SIG-M5 treated with dmso at 0.1 percent for 504 hours (cell line): ENCODE results near the gene SNED1.
A peak's percentile ranks its signal among the peaks of the same experiment; 100 is the strongest.
"Not testable (repeated sequence)": the region's sequence is repeated elsewhere in the genome, so short reads cannot be mapped to it uniquely, and the experiment has no call there.

Experiments
- DNase-seq: peaks from one replicate; lab custom pipeline; 2025; ENCODE audit not compliant: unreplicated experiment; lab: John Stamatoyannopoulos, UW

The SNED1 gene

GRCh38 chr2:241081643-241082340 lies 83.4 kb downstream of the SNED1 start:
- no peak for DNase-seq

- no peak for DNase-seq
Measured at GRCh38 chr2:241082341-241083090, 84.1 kb downstream of the SNED1 start.

GRCh38 chr2:241083091-241083415 lies 84.6 kb downstream of the SNED1 start:
- no peak for DNase-seq

DNA sequence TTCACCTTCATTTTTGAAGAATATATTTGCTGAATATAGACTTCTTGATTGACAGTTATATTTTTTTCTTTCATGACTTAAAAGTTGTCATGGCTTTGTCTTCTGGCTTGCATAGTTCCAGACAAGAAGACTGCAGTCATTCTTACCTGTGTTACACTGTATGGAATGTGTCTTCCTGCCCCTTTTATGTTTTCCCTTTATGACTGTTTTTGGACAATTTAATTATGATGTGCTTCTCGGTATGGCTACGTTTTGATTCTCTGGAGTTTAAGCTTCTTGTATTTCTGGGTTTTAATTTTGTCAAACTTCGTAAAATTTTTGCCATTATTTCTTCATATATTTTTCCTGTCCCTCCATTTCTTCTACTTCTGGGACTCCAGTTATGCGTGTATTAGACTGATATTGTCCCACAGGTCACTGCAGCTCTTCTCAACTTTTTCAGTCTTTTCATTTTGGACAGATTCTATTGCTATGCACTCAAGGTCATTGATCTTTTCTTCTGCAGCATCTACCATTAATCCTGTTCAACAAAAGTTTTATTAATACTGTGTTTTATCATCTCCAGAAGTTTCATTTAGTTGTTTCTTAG lies 86.5 kb downstream of the SNED1 start:
- DNase-seq, result no peak

GRCh38 chr2:241087420-241088268 lies 89.2 kb downstream of the SNED1 start:
- DNase-seq, result no peak

DNA sequence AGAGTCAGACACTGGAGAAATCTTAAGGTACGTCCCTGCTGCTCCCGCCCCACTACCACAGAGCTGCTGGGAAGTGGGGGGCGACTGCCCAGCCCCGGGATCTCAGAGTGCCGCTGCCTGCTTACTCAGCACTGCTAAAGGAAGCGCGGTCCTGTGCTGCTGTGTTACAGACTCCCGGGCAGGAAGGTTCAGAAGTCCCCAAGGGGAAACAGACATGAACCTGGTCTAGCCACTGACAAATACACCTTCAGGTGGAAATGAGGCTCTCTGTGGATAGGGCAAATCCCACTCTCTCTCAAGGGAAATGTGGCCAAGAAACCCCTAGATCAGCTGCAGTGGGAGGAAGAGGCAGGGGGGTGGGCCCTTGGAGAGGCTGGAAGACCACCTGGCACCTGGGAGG lies 90.0 kb downstream of the SNED1 start:
- no peak for DNase-seq

GRCh38 chr2:241088791-241089732 lies 90.6 kb downstream of the SNED1 start:
- DNase-seq, result no peak

DNA sequence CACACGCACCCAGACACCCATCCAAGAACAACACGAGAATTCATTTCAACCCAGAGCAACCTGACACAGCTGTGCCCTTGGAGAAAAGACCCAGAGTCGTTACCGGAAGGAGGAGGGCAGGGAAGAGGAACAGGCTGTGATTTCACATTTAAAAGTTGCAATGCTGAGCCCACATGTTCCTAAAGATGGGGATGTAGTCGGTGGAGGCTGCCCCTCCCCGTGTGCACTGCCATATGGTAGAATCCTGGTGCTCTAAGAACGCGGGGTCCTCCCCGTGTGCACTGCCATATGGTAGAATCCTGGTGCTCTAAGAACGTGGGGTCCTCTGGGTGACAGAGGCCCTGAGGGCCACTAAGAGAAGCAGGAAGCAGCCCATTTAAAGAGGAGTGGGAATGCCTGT lies 92.8 kb downstream of the SNED1 start:
- DNase-seq, result no peak

- DNase-seq, result no peak
Measured at GRCh38 chr2:241091734-241092445, 93.5 kb downstream of the SNED1 start.

- no peak for DNase-seq
Measured at GRCh38 chr2:241092677-241093076, 94.3 kb downstream of the SNED1 start.

- DNase-seq, result not testable (repeated sequence)
Measured at GRCh38 chr2:241093133-241093781, 94.8 kb downstream of the SNED1 start.

DNA sequence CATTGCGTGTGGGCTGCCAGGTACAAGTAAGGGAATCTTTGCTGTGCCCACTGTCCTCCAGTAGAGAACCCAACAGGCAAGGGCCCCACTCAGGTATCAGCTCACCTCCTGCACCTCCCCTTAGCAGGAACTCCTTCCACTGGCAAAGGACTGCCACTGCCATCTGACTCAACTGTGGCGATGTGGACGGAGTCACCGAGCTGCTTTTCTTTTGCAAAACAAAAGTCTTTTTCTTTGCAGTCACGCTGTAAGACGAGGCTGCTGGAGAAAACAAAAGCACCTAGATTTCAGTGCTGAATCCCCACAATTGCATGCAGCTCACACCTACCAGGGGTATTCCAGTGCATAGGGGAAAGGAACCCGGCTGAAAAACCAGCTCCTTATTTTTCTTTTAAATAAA lies 95.8 kb downstream of the SNED1 start:
- DNase-seq, result no peak

DNA sequence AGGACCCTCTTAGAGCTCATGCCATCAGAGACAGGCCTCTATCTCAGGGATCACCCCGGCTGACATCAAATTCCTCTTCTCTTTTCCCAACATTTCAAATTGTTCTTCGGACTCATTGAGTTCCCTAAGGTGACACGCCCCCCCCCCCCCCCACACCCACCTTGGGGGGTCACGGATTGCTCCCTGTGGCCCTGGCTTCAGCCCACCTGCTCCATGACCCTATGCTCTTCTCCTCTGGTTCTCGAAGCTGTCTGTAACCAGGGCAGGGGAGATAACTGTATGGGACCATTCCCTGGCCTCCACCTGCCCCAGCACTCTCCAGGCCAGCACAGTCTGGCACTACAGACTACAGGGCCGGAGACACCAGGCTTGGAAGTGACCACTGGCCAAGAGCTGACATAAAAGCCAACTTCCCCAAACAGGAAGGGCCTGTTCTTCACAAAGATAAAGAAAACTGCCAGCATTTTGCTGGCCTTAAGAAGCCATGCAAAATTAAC lies 96.6 kb downstream of the SNED1 start:
- DNase-seq, result no peak

DNA sequence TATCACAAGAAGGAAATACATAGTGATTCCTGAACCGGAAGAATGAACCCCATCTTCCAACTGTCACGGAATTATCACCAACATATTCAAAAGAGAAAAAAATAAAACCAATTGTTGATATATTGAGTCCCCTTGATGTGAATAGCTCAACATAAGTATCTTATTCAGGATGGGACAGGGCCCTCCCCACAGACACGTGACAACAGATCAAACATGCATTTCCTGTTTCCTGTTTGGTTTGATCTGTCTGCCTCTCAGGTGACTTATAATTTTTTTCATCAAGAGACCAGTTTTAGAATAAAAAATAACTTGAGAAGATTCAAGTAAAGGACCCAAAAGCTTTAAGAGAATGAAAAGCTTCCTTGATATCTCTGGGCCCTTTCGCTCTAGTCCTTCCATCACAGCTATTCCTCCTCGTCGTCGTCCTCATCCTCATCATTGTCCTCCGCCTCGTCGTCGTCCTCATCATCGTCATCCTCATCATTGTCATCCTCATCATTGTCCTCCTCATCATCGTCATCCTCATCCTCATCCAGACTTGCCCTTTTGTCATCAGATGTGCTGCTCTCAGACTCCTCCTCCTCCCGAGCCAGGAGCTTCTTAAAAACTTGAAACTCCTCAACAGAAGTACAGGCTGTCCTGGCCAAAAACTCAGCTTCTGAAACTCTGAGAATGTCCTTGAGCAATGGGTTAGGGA lies 97.3 kb downstream of the SNED1 start:
- DNase-seq, result no peak

- DNase-seq, result no peak
Measured at GRCh38 chr2:241096979-241097378, 98.6 kb downstream of the SNED1 start.

DNA sequence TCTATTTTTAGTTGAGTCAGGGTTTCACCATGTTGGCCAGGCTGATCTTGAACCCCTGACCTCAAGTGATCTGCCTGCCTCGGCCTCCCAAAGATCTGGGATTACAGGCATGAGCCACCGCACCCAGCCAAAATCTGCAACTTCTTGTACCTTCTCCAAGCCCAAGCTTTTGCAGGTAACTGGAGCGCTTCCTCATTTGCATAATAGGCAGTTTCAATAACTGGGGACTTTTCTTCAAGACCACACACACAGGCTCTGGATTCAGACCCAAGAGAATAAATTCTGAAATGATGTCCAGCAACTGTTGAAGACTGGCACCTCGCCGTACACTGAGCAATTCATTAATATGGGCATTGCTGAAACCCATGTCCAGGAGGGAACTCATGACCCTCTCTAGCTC lies 100.8 kb downstream of the SNED1 start:
- DNase-seq, result no peak

- DNase-seq, result peak; percentile 79
Measured at GRCh38 chr2:241102239-241102803, 103.9 kb downstream of the SNED1 start, which contains the start of gene MTERF4. Gene MTERF4, minus strand, starts transcription at chr2:241102287. Its CDS starts 14 bp downstream, at chr2:241102273.

DNA sequence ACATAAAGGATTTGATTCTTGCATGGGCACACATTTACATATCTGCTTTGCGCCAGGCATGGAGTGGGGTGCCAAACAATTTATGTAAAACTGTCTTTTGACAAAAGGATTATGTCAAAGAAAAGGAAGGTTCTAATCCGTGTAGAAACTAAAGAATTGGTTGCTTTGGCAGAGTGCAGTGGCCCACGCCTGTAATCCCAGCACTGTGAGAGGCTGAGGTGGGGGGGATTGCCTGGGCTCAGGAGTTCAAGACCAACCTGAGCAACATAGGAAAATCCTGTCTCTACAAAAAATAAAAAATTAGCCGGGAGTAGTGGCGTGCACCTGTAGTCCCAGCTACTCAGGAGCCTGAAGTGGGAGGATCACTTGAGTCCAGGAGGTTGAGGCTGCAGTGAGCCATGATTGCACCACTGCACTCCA lies 104.8 kb downstream of the SNED1 start:
- DNase-seq, result no peak
